ENCODE results near the gene GOLGA6A. TPM values are rescaled to one million over a fixed set of nuclear protein-coding genes. Genes with fewer than 3 reads are reported as not detected.
A peak's percentile ranks its signal among the peaks of the same experiment; 100 is the strongest.
"Not testable (repeated sequence)": the region's sequence is repeated elsewhere in the genome, so short reads cannot be mapped to it uniquely, and the experiment has no call there.

GOLGA6A gene
- polyA plus RNA-seq, 5 donors = 0.08 to 0.86 (median 0.15) TPM; not detected in 2

GRCh38 chr15:74108111-74108510 lies 25.8 kb upstream of the GOLGA6A start:
- no peak for DNase-seq

- peak; percentile 83 to 86 for DNase-seq
Observed at GRCh38 chr15:74099963-74100733, 17.8 kb upstream of the GOLGA6A start.

- DNase-seq = not testable (repeated sequence)
Observed at GRCh38 chr15:74096753-74097474, 14.6 kb upstream of the GOLGA6A start.

GRCh38 chr15:74095610-74096009 lies 13.3 kb upstream of the GOLGA6A start:
- not testable (repeated sequence) for DNase-seq

- not testable (repeated sequence) for DNase-seq
Observed at GRCh38 chr15:74094567-74094966, 12.2 kb upstream of the GOLGA6A start.

- not testable (repeated sequence) for DNase-seq
Observed at GRCh38 chr15:74075781-74076180, 6.6 kb downstream of the GOLGA6A start.

GRCh38 chr15:74072614-74073337 lies 9.6 kb downstream of the GOLGA6A start:
- DNase-seq = not testable (repeated sequence)

GRCh38 chr15:74072132-74072531 lies 10.2 kb downstream of the GOLGA6A start:
- DNase-seq = not testable (repeated sequence)

GRCh38 chr15:74071645-74072044 lies 10.7 kb downstream of the GOLGA6A start:
- not testable (repeated sequence) for DNase-seq

- DNase-seq = not testable (repeated sequence)
Observed at GRCh38 chr15:74065684-74066411, 16.5 kb downstream of the GOLGA6A start.

- not testable (repeated sequence) for DNase-seq
Observed at GRCh38 chr15:74064822-74065221, 17.5 kb downstream of the GOLGA6A start.

GRCh38 chr15:74064183-74064582 lies 18.2 kb downstream of the GOLGA6A start:
- not testable (repeated sequence) for DNase-seq

GRCh38 chr15:74063425-74064146 lies 18.8 kb downstream of the GOLGA6A start:
- DNase-seq = not testable (repeated sequence)

GRCh38 chr15:74062671-74063070 lies 19.7 kb downstream of the GOLGA6A start:
- DNase-seq = no peak

GRCh38 chr15:74062236-74062635 lies 20.1 kb downstream of the GOLGA6A start:
- DNase-seq = no peak

- DNase-seq = no peak
Observed at GRCh38 chr15:74060251-74060650, 22.1 kb downstream of the GOLGA6A start.

GRCh38 chr15:74059050-74059833 lies 23.1 kb downstream of the GOLGA6A start:
- DNase-seq = not testable (repeated sequence)

GRCh38 chr15:74056330-74056729 lies 26.0 kb downstream of the GOLGA6A start:
- not testable (repeated sequence) for DNase-seq

GRCh38 chr15:74055804-74056203 lies 26.5 kb downstream of the GOLGA6A start:
- no peak for DNase-seq

- DNase-seq = peak; percentile 77
Observed at GRCh38 chr15:74053941-74054529, 28.3 kb downstream of the GOLGA6A start.

All from right lung (tissue), 5 donors.